Mesodermal cell (in vitro differentiated cells): ENCODE data around the gene MAT2B.
A peak's percentile ranks its signal among the peaks of the same experiment; 100 is the strongest.

Experiments used
- H3K27ac ChIP-seq: 2 replicates; pipeline ENCODE4 v1.7.0; 2013; ENCODE audit warnings: mild to moderate bottlenecking, low read depth, low read length, moderate library complexity; ENCODE audit not compliant: severe bottlenecking
- H3K36me3 ChIP-seq: 2 replicates; pipeline ENCODE4 v1.7.1; 2013; ENCODE audit warnings: mild to moderate bottlenecking, low read length, moderate library complexity; ENCODE audit not compliant: control insufficient read depth, insufficient read depth
- H3K4me1 ChIP-seq: one replicate; pipeline ENCODE4 v1.7.1; 2013; ENCODE audit warnings: mild to moderate bottlenecking, low read length; ENCODE audit not compliant: insufficient read depth, control insufficient read depth, poor library complexity, severe bottlenecking
- H3K4me3 ChIP-seq: 2 replicates; pipeline ENCODE4 v1.7.0; 2013; ENCODE audit warnings: low read length, control low read depth, mild to moderate bottlenecking; ENCODE audit not compliant: insufficient read depth, poor library complexity, severe bottlenecking; ENCODE audit errors: extremely low read depth
- H3K9me3 ChIP-seq: 2 replicates; pipeline ENCODE4 v1.7.1; 2013; ENCODE audit warnings: mild to moderate bottlenecking, low read length, moderate library complexity; ENCODE audit not compliant: control insufficient read depth
- WGBS, 2 experiments: methylation state at CpG; one replicate each; pipeline ENCODE4 v1.1.5; 2013; ENCODE audit warnings: missing lambda C conversion rate in 2 of 2; ENCODE audit not compliant: insufficient coverage in 2 of 2; 5-methylcytosine and 5-hydroxymethylcytosine counted together

MAT2B gene

GRCh38 chr5:163552536-163552935 is 47.1 kb downstream of the MAT2B start:
- no CpG with 5 or more reads among the region's 1 CpG for WGBS, 2 experiments
- Histone ChIP-seq H3K27ac (no peak overlapping the region), H3K4me1 (no peaks in the 10 kb centered on the region), H3K4me3 (no peak overlapping the region), H3K9me3 (no peaks in the 10 kb centered on the region), H3K36me3 (no peaks in the 10 kb centered on the region)

GRCh38 chr5:163561339-163561738 is 55.9 kb downstream of the MAT2B start:
- Histone ChIP-seq H3K4me1 (peaks cover 2% of the 10 kb centered on the region), H3K9me3 (no peaks in the 10 kb centered on the region)
- 80 to 98% methylated on average over 2 to 4 of the region's 5 CpGs for WGBS, 2 experiments

GRCh38 chr5:163562071-163562470 is 56.7 kb downstream of the MAT2B start:
- H3K36me3 ChIP-seq: no peaks in the 10 kb centered on the region
- H3K9me3 ChIP-seq: no peaks in the 10 kb centered on the region
- 75 to 76% methylated on average over 3 of the region's 3 CpGs for WGBS, 2 experiments
- no peak overlapping the region for H3K4me3 ChIP-seq
- H3K27ac ChIP-seq: no peak overlapping the region
- peaks cover 2% of the 10 kb centered on the region for H3K4me1 ChIP-seq

More at GRCh38 chr5:163561339-163561738, 55.9 kb downstream of the MAT2B start:
- Histone ChIP-seq H3K27ac (no peak overlapping the region), H3K4me3 (no peak overlapping the region), H3K36me3 (no peaks in the 10 kb centered on the region)

- Histone ChIP-seq H3K4me1 (peaks cover 6% of the 10 kb centered on the region), H3K9me3 (no peaks in the 10 kb centered on the region), H3K4me3 (no peak overlapping the region), H3K36me3 (no peaks in the 10 kb centered on the region), H3K27ac (no peak overlapping the region)
- 20% methylated on average over 1 of the region's 1 CpG; no CpG with 5 or more reads in 1 of the 2 experiments for WGBS, 2 experiments
Measured at GRCh38 chr5:163563112-163563511, 57.7 kb downstream of the MAT2B start.

GRCh38 chr5:163563880-163564279 is 58.5 kb downstream of the MAT2B start:
- no peaks in the 10 kb centered on the region for H3K36me3 ChIP-seq
- peaks cover 6% of the 10 kb centered on the region for H3K4me1 ChIP-seq
- WGBS, 2 experiments: 39 to 53% methylated on average over 2 of the region's 3 CpGs
- no peak overlapping the region for H3K27ac ChIP-seq
- no peaks in the 10 kb centered on the region for H3K9me3 ChIP-seq
- H3K4me3 ChIP-seq: no peak overlapping the region

GRCh38 chr5:163564321-163564938 is 59.0 kb downstream of the MAT2B start:
- H3K36me3 ChIP-seq: no peaks in the 10 kb centered on the region
- no peak overlapping the region for H3K4me3 ChIP-seq
- 7 to 17% methylated on average over 1 to 6 of the region's 7 CpGs for WGBS, 2 experiments
- peaks cover 6% of the 10 kb centered on the region for H3K4me1 ChIP-seq
- H3K9me3 ChIP-seq: no peaks in the 10 kb centered on the region
- H3K27ac ChIP-seq: no peak overlapping the region

- Histone ChIP-seq H3K4me3 (peak overlapping the region; percentile 30), H3K4me1 (peaks cover 6% of the 10 kb centered on the region), H3K27ac (no peak overlapping the region), H3K9me3 (no peaks in the 10 kb centered on the region), H3K36me3 (no peaks in the 10 kb centered on the region)
- 7 to 13% methylated on average over 4 to 7 of the region's 11 CpGs for WGBS, 2 experiments
Measured at GRCh38 chr5:163565492-163565891, 60.1 kb downstream of the MAT2B start.

GRCh38 chr5:163565931-163566608 is 60.7 kb downstream of the MAT2B start:
- 4 to 7% methylated on average over 20 to 27 of the region's 32 CpGs for WGBS, 2 experiments
- Histone ChIP-seq H3K36me3 (no peaks in the 10 kb centered on the region), H3K4me1 (peaks cover 6% of the 10 kb centered on the region), H3K9me3 (no peaks in the 10 kb centered on the region), H3K4me3 (peak overlapping the region; percentile 30), H3K27ac (no peak overlapping the region)

- Histone ChIP-seq H3K36me3 (no peaks in the 10 kb centered on the region), H3K9me3 (no peaks in the 10 kb centered on the region), H3K4me1 (peaks cover 6% of the 10 kb centered on the region), H3K27ac (no peak overlapping the region), H3K4me3 (no peak overlapping the region)
- WGBS, 2 experiments: 43 to 80% methylated on average over 1 of the region's 3 CpGs
Measured at GRCh38 chr5:163566678-163567077, 61.3 kb downstream of the MAT2B start.

GRCh38 chr5:163567811-163568210 is 62.4 kb downstream of the MAT2B start:
- Histone ChIP-seq H3K36me3 (no peaks in the 10 kb centered on the region), H3K27ac (no peak overlapping the region), H3K9me3 (no peaks in the 10 kb centered on the region), H3K4me1 (peaks cover 6% of the 10 kb centered on the region), H3K4me3 (no peak overlapping the region)
- WGBS, 2 experiments: 100% methylated on average over 1 of the region's 1 CpG
